Mammary epithelial cell (primary cell): ENCODE measurements around the gene KCNQ2.

ENCODE experiments used
- CTCF ChIP-seq, 2 donors: IDR thresholded peaks in 1 of 2; conservative IDR thresholded peaks in 1 of 2; 2 replicates each; pipeline ENCODE4 v1.5.1; 2011 to 2012; ENCODE audit warnings: inconsistent platforms in 2 of 2, low read length in 2 of 2, mild to moderate bottlenecking in 2 of 2, control low read depth in 1 of 2, low read depth in 1 of 2; ENCODE audit not compliant: insufficient read depth in 1 of 2; ENCODE audit errors: extremely low read depth in 1 of 2
- EZH2 ChIP-seq: IDR thresholded peaks from 2 replicates; pipeline ENCODE4 v1.6.1; 2012; ENCODE audit warnings: low read length, inconsistent platforms, borderline replicate concordance

GRCh38 chr20:63458170-63459069 is 14.0 kb downstream of the KCNQ2 start:
- no peak for TF ChIP-seq CTCF (conservative IDR thresholded peaks at IDR 0.05 in 1 of 2, IDR thresholded peaks at IDR 0.05 in 1 of 2; ENCODE audit: extremely low read depth in 1 of 2, insufficient read depth in 1 of 2, low read depth in 1 of 2, low read length in 2 of 2)
- no peak for TF ChIP-seq EZH2
